Measurements from ENCODE around the gene AKT1.

The AKT1 gene

DNA sequence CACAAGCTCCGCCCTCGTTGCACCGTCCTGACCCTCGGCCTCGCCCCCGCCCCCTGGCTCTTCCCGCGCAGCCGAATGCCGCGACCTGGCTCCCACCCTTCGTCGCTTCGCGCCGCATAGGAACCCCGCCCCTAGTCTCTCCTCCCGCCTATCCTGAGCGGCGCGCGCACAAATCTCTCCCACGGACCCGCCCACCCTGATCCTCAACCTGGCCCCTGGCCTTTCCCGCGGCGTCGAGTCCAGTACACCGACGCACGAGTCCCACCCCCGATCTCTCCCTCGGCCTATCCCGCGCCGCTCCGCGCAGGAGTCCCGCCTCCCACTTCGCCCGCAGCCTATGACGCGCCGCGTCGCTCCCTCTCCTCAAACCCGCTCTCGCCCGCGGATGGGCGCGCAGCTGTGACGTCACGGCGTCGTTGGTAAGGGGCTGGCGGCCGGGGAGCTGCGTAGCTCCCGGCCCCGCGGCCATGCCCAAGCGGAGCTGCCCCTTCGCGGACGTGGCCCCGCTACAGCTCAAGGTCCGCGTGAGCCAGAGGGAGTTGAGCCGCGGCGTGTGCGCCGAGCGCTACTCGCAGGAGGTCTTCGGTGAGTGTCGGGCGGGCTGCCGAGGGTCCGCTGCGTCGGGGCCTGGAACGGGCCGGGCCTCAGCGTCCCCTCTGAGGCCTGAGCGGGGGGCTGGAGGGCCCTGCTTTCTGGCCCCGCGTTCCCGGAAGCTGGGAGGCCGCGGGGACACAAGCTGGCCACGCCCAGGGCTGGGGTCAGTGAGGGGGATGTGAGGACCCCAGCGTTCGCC is 42.6 kb downstream of the AKT1 start, which contains the start of gene SIVA1:
SIVA1 (plus strand) TSS at position 413 of the 793 bp plus-strand sequence; CDS start at position 468, 55 bp downstream.
- peak; percentile 98 to 100 (median 99) for DNase-seq

DNA sequence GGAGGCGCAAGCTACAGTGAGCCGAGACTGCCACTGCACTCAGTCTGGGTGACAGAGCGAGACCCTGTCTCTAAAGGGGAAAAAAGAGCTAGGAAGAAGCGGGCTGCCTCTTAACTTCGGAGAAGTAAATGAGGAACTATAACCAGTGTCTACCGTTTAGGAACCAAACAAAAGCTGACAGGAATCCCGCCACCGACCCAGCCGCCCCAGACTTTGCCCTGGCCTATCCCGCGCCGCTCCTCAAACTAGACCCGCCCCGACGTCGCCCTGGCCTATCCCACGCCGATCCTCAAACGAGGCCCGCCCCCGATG is 43.2 kb downstream of the AKT1 start:
- no peak for DNase-seq

DNA sequence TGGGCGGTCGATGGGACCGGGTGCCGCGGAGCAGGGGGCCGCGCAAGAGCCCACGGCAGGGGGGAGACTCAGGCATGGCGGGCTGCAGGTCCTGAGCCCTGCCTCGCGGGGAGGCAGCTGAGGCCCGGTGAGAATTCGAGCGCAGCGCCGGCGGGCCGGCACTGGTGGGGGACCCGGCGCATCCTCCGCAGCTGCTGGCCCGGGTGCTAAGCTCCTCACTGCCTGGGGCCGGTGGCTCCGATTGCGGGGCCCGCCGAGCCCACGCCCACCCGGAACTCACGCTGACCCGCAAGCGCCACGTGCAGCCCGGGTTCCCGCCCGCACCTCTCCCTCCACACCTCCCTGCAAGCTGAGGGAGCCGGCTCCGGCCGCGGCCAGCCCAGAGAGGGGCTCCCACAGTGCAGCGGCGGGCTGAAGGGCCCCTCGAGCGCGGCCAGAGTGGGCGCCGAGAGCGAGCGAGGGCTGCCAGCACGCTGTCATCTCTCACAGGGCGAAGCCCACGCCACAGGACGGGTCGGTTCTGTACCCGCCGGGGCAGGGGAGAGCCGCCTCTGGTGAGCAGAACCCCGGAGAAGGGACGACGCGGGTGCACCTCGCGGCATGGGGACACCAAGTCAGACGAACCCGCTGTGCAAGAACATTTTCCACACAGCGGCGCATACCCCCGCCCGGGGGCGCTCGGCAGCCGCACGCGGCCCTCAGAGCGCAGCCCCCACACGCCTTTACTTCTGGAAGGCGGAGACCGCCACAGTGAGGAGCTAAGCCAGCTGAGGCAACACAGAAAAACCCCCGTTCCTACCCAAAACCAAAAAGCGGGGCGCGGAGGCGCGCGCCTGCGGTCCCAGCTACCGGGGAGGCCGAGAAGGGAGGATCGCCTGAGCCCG is 43.8 kb downstream of the AKT1 start:
- no peak for DNase-seq

DNA sequence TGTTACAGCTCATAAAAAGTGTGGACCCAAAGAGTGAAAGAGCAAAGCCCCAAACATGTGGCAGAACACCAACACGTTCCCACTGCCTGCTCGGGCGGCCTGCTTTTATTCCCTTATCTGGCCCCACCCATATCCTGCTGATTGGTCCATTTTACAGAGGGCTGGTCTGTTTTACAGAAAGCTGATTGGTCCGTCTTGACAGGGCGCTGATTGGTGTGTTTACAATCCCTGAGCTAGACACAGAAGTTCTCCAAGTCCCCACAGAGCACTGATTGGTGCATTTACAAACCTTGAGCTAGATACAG is 44.8 kb downstream of the AKT1 start:
- peak in 1 of 5 experiments; percentile 39 for DNase-seq

DNA sequence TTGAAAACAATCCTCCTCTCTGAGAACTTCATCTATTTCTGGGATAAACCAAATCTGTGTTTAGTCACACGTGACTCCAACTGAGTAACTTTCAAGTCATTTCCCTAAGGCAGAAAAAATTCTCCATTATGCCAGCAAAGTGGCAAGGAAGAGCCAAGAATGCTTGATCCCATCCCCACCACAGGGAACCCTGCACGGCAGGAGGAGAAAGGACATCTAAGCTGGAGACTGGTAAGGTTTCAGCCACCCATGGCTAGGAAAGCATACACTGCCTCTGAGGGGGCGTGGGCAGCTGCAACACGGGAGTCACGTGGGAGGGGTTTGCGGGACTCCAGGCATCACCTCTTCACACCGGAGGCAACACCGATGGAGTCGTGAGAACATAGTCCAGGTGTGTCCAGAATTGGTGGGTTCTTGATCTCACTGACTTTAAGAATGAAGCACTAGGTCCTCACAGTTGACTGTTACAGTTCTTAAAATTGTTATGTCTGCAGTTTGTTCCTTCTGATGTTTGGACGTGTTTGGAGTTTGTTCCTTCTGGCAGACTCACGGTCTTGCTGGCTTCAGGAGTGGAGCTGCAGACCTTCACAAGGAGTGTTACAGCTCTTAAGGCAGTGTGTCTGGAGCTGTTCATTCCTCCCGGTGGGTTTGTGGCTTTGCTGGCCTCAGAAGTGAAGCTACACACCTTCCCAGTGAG is 45.3 kb downstream of the AKT1 start:
- no peak for DNase-seq

DNA sequence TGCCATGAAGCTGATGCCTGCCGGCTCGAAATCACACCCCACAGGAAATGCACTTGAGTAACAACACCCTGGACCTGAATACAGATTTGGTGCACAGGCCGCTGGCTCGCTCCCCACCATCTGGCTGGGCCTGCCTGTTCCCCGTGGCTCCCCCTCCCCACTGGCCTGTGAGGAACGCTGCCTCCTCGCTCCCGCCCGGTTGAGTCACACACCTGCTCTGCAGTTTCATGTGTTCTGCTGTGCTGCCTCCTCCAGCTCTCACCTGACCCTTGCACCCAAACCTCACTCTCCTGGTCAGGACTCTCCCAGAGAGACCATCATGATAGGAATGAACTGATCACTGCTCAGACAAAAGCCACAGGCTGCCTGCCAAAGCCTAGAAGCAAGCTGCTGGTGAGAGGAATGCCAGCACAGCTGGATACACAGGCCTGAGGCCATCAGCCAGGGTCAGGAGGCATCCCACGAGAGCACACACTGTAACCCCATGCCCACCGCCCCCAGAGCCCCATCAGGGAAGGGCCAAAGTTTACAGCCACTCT is 46.4 kb downstream of the AKT1 start:
- no peak for DNase-seq

DNA sequence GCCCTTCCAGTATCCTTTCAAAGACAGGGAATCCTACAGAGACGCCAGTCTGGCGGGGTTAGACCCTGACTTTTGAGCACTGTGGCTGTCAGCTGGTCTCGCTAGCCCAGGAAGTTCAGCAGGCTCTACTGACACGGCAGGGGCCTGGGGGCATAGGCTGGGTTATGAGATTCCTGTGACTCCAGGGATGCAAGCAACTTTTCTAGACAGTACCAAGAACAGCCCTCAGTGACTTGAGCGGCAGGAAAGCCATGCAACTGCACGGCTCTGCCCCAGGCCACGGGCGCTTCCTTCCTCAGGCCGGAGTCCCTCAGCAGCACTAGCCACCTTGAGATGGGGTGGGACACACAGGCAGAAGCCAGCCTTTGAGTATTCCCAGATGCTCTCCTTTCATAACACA is 47.7 kb downstream of the AKT1 start:
- DNase-seq, result no peak

DNA sequence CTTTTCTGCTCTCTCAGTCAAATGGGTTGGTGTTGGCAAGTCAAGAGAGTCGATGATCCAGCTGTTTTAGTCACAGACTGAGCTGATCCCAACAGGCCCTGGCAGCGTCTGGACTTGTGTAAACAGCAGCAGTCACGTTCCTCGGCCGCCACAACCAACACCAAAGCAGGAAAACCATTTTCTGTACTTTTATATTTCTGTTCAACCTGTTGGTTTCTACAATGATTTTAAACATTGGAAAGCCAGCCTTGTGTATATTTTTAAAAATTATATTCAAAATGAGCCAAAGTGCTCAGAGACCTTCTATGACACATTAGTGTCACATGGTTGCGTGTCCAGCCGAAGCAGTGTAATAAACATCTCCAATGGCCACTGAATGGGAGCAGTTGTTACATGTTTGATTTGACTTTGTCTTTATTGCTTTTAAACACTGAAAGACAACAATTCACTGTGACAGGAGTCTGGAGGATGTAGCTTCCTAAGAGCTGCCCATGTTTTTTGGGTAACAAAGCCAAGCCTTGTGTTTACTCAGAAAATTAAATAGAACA is 48.5 kb downstream of the AKT1 start:
- DNase-seq, result no peak

DNA sequence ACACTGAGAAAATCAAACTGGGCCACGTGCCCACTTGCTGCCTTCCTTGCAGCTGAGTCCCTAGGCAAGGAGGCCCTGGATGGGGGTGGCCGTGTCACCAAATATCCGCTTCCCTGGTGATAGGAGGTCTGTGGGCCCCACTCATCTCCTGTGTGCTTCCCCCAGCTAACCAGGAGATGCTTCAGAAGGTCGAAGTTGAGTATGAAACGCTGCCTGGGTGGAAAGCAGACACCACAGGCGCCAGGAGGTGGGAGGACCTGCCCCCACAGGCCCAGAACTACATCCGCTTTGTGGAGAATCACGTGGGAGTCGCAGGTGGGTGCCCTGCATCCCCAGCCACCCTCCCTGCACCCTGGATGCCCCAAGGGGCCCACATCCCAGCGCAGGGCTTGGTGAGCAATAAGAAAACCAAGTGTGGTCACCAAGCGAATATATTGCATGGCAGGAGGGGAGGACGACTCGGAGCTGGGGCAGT is 49.4 kb downstream of the AKT1 start:
- DNase-seq, result peak in 1 of 5 experiments; percentile 79

DNA sequence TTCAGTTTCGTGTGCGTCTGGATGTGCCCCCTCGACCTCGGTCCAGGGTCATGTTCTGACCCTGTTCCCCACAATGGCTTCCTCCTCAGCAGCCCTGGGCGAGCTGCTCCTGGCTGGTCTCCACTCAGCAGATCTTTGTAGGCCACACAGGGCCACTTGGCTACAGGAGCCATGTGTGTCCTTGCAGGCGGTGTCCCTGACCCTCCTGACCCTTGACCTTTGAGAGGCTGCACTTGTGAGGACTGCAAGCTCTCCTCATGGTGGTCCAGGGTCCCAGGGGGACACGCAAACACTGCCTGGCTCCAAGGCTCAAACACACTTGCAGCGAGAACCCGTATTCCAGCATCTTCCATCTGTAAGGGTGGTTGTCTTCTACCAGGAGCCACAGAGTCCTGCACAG is 50.1 kb downstream of the AKT1 start:
- DNase-seq, result no peak

DNA sequence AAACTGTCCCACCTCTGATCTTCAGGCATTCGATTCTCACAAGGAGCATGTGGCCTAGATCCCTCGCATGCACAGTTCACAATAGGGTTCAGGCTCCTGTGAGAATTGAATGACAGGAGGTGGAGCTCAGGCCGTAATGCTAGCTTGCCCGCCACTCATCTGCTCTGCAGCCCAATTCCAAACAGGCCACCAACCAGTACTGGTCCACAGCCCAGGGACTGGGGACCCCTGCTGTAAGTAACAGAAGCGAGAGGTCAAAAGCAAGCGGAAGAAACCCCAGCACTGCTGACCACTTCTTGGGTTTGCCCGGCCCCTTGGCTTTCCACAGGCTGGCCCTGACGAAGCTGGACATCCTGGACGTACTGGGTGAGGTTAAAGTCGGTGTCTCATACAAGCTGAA is 51.1 kb downstream of the AKT1 start:
- no peak for DNase-seq

DNA sequence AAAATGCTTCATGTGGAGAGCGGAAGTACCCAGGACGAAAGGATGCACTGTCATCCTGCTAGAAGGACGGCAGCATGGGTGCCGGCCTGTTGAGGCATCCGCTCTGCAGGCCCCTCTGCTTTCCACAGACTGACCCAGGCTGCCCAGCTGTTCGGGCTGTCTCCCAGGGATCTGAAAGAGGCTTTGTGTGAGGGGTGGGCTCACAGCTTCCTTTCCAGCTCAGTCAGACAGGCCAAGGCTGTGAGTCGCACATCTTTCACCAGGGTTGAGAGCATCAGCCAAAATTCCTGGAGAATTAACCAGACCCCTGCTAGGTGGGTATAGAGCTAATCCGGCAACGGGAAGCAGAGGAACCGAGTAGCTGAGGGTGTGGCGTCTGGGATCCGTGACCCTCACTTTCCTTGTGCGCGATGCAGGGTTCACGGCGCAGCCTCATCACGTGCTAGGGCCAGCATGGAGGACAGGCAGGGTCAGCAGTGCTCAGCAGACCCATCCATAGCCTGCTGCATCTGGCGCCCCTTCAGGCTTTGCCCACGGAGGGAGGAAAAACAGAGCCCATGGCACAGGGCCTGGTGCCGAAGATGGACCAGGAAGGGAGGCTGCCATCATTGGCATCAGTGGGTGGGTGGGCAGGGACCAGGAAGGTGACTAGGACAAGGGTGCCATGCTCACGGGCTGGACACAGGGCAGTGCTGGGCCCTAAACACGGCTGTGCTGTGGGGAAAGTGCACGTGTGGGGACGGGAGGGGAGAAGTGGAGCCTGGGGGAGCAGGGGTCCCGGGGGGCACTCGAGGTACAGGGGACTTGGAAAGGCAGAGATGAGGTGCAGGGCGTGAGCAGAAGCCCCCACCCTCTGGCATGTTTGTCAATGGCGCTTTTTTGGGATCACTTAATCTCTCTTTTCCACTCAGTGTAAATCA is 51.8 kb downstream of the AKT1 start:
- no peak for DNase-seq

DNA sequence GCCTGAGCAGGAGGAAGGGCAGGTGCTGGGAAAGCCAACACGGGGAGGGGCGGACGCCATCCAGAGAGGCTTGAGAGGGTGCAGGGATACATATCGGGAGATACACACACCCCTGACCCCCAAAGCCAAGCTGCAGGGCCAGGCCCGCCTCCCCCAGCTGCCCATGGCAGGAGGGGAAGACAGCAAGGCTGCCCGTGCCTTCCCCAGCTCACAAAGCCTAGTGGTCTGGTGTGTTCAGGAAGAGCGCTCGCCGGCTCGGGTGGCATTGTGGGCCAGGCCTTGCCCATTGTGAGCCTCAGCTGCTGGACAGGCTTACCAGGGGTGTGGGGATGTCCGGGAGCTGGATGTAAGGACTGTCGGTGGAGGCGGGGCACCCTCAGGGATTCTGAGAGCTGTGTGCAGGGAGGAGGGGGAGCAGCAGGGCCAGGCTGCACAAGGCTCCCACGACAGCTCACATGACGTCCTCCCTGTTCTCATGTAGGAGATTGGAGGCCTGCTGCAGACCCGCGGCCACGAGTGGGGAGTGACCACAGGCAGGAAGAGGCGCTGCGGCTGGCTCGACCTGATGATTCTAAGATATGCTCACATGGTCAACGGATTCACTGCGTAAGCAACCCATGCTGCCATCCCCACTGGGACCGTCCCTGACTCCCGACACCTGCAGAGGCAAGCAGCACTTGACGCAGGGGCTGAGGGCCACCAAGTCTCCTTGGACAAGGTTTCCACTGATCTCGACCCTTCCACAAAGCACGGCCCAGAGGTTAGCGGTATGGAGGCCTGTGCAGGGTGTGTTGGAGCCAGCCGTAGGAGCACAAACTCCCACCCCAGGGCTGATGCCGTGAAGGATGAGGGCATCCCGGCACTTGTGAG is 52.7 kb downstream of the AKT1 start:
- DNase-seq, result no peak

DNA sequence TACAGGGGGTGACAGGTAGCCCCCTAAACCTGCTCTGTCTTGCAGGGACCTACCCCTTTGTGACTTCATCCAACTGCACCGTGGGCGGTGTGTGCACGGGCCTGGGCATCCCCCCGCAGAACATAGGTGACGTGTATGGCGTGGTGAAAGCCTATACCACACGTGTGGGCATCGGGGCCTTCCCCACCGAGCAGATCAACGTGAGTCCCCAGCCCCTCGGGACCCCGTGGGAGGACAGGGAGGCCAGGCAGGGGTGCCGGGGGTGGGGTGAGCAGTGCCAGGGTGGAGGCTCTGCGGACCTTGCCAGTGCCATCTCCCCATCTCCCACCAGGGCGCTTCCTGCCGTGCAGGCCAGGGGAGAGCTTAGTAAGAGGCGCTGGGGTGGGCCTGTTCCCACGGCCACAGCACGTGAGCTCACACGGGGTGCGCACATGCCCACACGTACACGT is 53.7 kb downstream of the AKT1 start:
- no peak for DNase-seq

DNA sequence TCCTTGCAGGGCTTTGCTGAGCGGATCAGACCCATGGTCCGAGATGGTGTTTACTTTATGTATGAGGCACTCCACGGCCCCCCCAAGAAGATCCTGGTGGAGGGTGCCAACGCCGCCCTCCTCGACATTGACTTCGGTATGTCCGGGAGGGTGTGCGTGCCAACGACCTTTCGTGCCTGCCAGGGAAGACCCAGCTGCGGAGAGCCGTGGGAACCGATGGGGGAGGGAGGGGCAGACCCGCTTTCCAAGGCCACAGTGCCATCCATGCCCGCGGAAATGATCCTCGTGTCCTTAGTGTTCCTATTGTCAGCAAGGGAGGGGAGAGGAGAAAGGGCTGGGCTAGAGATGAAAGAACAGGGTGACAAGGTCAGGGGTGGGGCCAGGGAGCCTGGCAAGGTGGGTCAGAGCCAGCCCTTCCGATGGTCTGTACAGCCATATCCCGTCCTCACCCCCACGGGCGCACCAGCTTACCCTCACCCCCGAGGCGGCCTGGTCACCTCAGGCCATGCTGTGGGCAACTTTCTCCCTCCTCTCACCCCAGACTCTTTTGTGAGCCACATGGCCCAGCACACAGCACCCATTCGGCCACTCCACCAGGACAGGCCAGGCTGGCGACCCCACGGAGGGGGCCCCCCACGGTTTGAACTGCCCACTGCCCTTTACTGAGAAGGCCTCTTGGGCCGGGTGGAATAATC is 54.3 kb downstream of the AKT1 start:
- no peak for DNase-seq

DNA sequence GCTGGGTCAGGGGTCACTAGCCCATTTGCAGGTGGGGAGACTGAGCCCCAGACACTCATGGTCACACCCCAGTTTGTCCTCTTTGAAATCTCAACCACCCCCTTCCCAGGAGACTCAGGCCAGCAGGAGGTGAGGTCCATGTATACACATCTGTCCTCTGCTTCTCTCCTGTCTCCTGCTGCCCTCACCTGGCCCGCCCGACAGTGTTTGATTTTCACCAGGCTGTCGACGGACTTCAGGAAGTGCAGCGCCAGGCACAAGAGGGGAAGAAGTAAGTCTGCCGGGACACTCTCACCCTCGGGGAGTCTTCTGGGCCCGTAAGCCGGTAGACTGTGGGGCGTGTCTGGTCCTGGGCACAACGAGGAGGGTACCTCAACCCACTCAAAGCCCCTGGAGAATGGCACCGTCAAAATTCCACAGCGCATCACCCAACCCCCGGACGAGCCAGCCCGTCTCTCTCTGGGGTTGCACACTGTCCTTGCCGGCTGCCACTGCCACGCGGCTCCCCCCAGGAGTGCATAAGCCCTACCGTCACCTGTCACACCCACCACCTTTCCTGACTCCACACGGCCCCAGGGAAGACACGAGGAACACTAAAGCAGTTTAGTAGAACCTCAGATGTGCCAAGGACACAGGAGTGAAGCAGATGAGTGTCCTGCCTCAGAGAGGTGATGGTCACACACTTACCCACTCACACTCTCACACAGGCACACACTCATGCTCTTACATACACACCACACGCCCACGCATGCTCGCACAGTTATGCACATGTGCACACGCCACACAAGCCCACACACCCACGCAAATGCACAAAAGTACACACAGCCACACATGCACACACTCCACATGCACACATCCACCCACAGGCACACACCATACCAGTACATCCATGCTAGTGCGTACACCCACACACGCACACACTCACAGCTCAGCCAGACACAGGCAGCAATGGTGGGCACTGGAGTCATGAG is 55.7 kb downstream of the AKT1 start:
- DNase-seq, result no peak

DNA sequence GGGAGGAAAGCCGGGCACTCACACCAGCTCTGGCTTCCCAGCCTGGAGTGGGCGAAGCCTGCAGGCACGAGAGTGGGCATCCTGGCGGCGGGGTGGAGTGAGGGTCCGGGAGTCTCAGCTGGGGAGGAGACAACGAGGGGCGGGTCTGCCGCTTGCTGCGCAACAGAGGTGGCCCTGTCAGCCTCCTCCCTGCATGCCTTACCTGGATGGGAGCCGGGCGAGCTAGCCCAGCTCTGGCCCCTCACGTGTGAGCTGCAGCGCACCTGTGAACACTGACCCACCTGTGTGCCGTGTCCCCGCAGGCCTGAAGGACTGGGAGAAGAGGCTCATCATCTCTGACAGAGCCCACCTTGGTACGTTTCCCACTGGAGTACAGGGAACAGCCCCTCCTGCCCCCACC is 56.5 kb downstream of the AKT1 start:
- DNase-seq, result no peak

DNA sequence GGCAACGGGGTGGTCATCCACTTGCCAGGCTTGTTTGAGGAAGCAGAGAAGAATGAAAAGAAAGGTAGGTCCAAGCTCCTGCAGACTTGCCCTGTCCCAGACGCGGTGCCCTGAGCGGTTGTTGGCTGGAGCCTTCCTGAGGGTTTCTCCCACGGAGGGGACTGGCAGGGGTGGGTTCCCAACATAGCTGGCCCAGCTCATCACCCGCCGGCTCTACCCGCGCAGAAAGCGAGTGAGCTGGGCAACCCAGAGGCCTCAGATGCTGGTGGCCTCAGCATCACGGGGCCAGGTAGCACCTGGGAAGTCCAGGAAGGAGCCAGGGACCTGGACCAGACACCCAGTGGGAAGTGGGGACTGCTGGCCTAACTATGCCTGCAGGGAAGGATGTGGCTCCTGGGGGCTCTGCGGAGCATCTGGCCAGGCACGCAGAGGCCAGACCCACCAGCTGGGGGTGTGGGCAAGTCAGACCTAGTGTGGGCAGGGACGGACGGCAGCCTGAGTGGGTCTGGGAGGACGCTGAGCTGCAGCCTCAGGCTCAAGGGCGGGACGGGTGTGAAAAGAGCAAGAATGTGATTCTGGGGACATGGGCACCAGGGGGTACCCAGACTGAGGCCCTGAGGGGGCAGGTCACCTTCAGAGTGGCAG is 57.1 kb downstream of the AKT1 start:
- DNase-seq, result no peak

Data from T-helper 2 cell (primary cell).